ENCODE data around the gene CCDC187. TPM values are rescaled to one million over a fixed set of nuclear protein-coding genes. Genes with fewer than 3 reads are reported as not detected.

The CCDC187 gene
- total RNA-seq, 2 donors from 2014 or later = 1.3 to 2.3 TPM

DNA sequence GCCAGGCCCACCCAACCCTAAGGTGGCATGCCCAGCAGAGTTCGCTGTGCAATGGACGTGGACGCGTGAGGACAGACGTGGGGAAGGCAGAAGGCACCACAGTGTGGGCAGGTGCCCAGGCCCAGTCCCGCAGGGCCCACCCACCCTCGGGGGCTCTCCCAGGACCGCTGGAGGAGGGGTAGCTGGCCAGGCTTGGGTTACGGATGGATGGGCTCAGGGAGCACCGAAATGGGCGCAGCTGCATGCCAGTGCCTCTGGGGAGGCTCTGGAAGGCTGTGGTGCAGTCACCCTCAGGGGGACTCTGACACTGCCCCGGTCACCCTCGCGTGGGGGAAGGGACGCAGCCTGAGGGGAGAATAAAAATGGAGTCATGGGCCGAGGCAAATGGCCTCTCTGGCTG, 13.8 kb upstream of the CCDC187 start:
- ATAC-seq = no peak
- no peaks in the 10 kb centered on the region for H3K36me3 ChIP-seq (replicated peaks in 1 of 2; ENCODE audit: insufficient read depth in 1 of 2, low read depth in 2 of 2)
- intact Hi-C loops (cut with DNase I) = loop anchor here (5.0 kb wide), 1 partner anchor 85 kb away; the partner anchor contains the start of gene SNAPC4
- WGBS, 2 donors = 73 to 75% methylated on average over 11 to 16 of the region's 16 CpGs
- H3K9me3 ChIP-seq = no peaks in the 10 kb centered on the region
- no peaks in the 10 kb centered on the region for H3K27me3 ChIP-seq
- no peak overlapping the region for H3K27ac ChIP-seq
- TF ChIP-seq POLR2A (IDR thresholded peaks at IDR 0.05) = no peak
- TF ChIP-seq, protein P1, sequence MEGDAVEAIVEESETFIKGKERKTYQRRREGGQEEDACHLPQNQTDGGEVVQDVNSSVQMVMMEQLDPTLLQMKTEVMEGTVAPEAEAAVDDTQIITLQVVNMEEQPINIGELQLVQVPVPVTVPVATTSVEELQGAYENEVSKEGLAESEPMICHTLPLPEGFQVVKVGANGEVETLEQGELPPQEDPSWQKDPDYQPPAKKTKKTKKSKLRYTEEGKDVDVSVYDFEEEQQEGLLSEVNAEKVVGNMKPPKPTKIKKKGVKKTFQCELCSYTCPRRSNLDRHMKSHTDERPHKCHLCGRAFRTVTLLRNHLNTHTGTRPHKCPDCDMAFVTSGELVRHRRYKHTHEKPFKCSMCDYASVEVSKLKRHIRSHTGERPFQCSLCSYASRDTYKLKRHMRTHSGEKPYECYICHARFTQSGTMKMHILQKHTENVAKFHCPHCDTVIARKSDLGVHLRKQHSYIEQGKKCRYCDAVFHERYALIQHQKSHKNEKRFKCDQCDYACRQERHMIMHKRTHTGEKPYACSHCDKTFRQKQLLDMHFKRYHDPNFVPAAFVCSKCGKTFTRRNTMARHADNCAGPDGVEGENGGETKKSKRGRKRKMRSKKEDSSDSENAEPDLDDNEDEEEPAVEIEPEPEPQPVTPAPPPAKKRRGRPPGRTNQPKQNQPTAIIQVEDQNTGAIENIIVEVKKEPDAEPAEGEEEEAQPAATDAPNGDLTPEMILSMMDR (IDR thresholded peaks at IDR 0.05) = no peak
- no peak overlapping the region for H3K4me3 ChIP-seq
- DNase-seq = no peak
- no peaks in the 10 kb centered on the region for H3K4me1 ChIP-seq

DNA sequence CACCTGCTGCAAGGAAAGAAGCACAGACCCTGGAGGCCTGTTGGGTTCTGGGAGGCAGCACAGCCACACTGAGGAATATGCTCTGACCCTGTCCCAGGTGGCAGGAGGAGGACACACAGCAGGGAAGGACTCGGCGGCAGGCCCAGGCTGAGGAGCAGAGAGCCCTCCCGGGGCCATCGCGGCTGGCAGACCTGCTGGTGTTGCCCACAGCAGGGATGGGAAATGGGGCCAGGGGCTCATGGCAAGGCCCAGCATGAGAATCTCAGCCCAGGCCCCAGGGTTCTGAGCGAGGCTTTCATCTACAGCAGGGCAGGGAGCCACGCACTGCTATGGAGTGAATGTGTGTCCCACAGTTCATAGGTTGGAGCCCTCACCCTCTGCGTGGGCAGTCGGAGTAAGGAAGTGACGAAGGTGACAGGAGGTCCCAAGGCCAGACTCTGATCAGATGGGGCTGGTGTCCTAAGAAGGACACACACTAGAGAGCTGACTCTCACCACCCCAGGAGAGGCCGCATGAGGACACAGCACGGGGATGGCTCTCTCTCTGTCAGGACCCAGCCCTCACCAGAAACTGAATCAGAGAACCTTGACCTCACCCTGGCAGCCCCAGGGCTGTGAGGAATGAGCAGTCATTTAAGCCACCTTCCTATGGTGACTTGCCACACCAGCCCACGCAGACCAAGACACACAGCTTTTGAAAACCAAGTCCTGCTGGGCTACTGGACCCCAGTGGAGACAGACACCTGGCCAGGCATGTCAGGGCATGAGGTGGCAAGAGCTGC, 13.2 kb upstream of the CCDC187 start:
- no peaks in the 10 kb centered on the region for H3K4me1 ChIP-seq
- no peak overlapping the region for H3K4me3 ChIP-seq
- no peaks in the 10 kb centered on the region for H3K36me3 ChIP-seq (replicated peaks in 1 of 2; ENCODE audit: insufficient read depth in 1 of 2, low read depth in 2 of 2)
- ATAC-seq = no peak
- H3K9me3 ChIP-seq = no peaks in the 10 kb centered on the region
- TF ChIP-seq POLR2A (IDR thresholded peaks at IDR 0.05) = no peak
- TF ChIP-seq, protein P1 (IDR thresholded peaks at IDR 0.05) = no peak
- DNase-seq = no peak
- 78 to 85% methylated on average over 5 to 12 of the region's 13 CpGs for WGBS, 2 donors
- H3K27ac ChIP-seq = no peak overlapping the region
- intact Hi-C loops (cut with DNase I) = loop anchor here (5.0 kb wide), 1 partner anchor 85 kb away; the partner anchor contains the start of gene SNAPC4
- H3K27me3 ChIP-seq = no peaks in the 10 kb centered on the region

DNA sequence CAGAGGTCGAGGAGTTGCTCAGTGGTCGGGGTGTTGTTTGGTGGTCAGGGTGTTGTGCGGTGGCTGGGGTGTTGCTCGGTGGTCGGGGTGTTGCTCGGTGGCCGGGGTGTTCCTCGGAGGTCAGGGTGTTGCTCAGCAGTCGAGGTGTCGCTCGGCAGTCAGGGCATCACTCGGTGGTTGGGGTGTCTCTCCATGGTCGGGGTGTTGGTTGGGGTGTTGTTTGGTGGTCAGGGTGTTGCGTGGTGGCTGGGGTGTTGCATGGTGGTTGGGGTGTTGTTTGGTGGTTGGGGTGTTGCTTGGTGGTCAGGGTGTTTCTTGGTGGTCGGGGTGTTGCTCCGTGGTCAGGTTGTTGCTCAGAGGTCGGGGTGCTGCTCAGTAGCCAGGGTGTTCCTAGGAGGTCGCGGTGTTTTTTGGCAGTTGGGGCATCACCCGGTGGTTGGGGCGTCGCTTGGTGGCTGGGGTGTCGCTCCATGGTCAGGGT, 12.4 kb upstream of the CCDC187 start:
- no peak overlapping the region for H3K4me3 ChIP-seq
- no peaks in the 10 kb centered on the region for H3K9me3 ChIP-seq
- H3K4me1 ChIP-seq = no peaks in the 10 kb centered on the region
- WGBS, 2 donors = 77 to 86% methylated on average over 19 to 23 of the region's 23 CpGs
- no peaks in the 10 kb centered on the region for H3K36me3 ChIP-seq (replicated peaks in 1 of 2; ENCODE audit: insufficient read depth in 1 of 2, low read depth in 2 of 2)
- TF ChIP-seq, protein P1 (IDR thresholded peaks at IDR 0.05) = no peak
- TF ChIP-seq POLR2A (IDR thresholded peaks at IDR 0.05) = no peak
- no peaks in the 10 kb centered on the region for H3K27me3 ChIP-seq
- intact Hi-C loops (cut with DNase I) = loop anchor here (5.0 kb wide), 1 partner anchor 86 kb away; the partner anchor contains the start of gene SNAPC4
- DNase-seq (no peak), ATAC-seq (no peak)
- no peak overlapping the region for H3K27ac ChIP-seq

DNA sequence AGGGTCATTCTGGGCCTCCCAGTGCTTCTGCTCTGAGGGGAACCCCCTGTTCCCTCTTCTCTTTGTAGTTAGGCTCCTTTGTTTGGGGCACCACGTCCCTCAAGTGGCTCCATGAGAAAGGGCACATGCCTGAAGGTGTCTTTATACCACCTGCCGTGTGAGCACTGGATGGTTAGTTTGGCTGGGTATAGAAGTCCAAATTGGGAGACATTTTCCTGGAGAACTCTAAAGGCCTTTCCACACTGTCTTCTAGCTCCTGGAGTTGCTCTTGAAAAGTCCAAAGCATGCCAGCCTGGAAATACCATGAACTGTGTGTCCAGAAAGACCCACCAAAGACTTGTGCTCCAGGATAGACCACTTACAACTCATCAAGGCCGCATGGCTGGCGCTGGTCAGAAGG, 11.1 kb upstream of the CCDC187 start:
- intact Hi-C loops (cut with DNase I) = loop anchor here (5.0 kb wide), 1 partner anchor 87 kb away; the partner anchor contains the start of gene SNAPC4
- DNase-seq = no peak
- no peak for TF ChIP-seq POLR2A (IDR thresholded peaks at IDR 0.05)
- TF ChIP-seq, protein P1 (IDR thresholded peaks at IDR 0.05) = no peak
- no peak overlapping the region for H3K27ac ChIP-seq
- H3K36me3 ChIP-seq (replicated peaks in 1 of 2; ENCODE audit: insufficient read depth in 1 of 2, low read depth in 2 of 2) = no peaks in the 10 kb centered on the region
- H3K4me1 ChIP-seq = no peaks in the 10 kb centered on the region
- no peaks in the 10 kb centered on the region for H3K27me3 ChIP-seq
- no peak overlapping the region for H3K4me3 ChIP-seq
- no peak for ATAC-seq
- no peaks in the 10 kb centered on the region for H3K9me3 ChIP-seq
- WGBS, 2 donors = 81 to 86% methylated on average over 4 of the region's 4 CpGs

All from body of pancreas (tissue), 4 donors.